Left ventricle myocardium superior (tissue), 1 donor: ENCODE data around the gene NTSR1. TPM values are rescaled to one million over a fixed set of nuclear protein-coding genes. Genes with fewer than 3 reads are reported as not detected.

Experiments
- ATAC-seq: fragments of 200-7000 bp; cut with Tn5 transposase; one replicate; pipeline ENCODE4 v1.9.1; 2020; ENCODE audit warnings: mild to moderate bottlenecking, moderate library complexity
- DNase-seq: peaks from one replicate; pipeline ENCODE4 v3.0.0-alpha.2; 2020
- intact Hi-C: fragments of 100-400 bp; cut with micrococcal nuclease; formaldehyde crosslinking; loops from one replicate; pipeline ENCODE4 v1.11.0; 2022
- long read RNA-seq: library from polyadenylated mRNA; unstranded; transcript quantifications from one replicate; pipeline ENCODE4 v2.0.0, GENCODE V29; 2021
- total RNA-seq: library from RNA; stranded (reverse); fragmentation: NEBNext Ultra II Directional; extraction: Animal tissue kit (Norgen Biotek cat#: 25700); gene quantifications from one replicate; pipeline ENCODE4 v1.2.1, GENCODE V29; 2021
- donor health status: DM: no; HTN: yes; CAD: no; lungs with severe emphysema.

Gene NTSR1
- total RNA-seq, result not detected
- long read RNA-seq, result 0 reads

GRCh38 chr20:62708591-62709536, at the start of gene NTSR1:
NTSR1 (plus strand) TSS chr20:62708836; CDS start chr20:62709208, 372 bp downstream.
- intact Hi-C loops, result no loop called here
- ATAC-seq (no peak), DNase-seq (peak; percentile 24)

- ATAC-seq (no peak), DNase-seq (no peak)
- intact Hi-C loops, result loop anchor here (10.0 kb wide), 1 partner anchor 145 kb away; the partner anchor contains the start of gene OGFR
Observed at GRCh38 chr20:62659488-62660239, 49.0 kb upstream of the NTSR1 start.

DNA sequence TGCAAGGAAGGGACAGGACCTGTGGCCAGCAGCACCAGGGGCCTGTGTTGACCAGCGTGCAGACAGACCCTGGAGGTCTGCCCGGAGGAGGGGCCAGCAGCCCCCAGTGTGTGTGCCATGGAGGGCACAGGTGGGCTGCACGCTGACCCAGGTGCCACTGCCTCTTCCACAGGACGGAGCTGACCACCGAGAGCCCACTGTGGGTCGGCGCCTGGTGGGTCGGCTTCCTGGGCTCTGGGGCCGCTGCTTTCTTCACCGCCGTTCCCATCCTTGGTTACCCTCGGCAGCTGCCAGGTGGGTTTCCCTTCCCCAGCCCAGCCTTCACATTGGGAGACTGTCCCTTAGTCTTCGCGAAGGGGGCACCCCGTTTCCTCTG, 48.4 kb upstream of the NTSR1 start:
- ATAC-seq (no peak), DNase-seq (no peak)
- intact Hi-C loops, result loop anchor here (10.0 kb wide), 1 partner anchor 145 kb away; the partner anchor contains the start of gene OGFR

GRCh38 chr20:62660768-62661167, 47.9 kb upstream of the NTSR1 start:
- intact Hi-C loops, result loop anchor here (10.0 kb wide), 1 partner anchor 144 kb away; the partner anchor contains the start of gene OGFR
- no peak for ATAC-seq
- no peak for DNase-seq

DNA sequence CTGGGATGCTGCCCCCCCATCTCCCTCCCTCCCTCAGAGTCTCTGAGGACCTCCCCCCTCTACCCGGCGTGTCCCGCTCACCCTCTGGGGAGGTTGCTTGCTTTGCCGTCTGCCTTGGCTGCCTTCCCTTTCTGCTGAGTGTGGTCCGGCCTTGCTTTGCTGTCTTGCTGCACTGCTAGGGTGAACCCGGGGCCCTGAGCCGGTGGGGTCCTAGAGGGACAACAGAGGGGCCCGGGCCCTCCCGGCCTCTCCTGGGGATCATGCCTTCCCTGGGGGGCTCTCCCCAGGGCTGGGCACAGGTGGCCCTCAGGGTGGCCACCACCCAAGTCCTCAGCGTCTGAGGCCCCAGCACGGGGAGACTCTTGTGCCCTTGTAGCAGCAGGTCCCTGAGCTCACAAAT, 47.0 kb upstream of the NTSR1 start:
- DNase-seq (no peak), ATAC-seq (no peak)
- intact Hi-C loops, result loop anchor here (10.0 kb wide), 1 partner anchor 143 kb away; the partner anchor contains the start of gene OGFR

- DNase-seq, result no peak
- intact Hi-C loops, result loop anchor here (10.0 kb wide), 1 partner anchor 142 kb away; the partner anchor contains the start of gene OGFR
Observed at GRCh38 chr20:62662422-62662821, 46.2 kb upstream of the NTSR1 start.

DNA sequence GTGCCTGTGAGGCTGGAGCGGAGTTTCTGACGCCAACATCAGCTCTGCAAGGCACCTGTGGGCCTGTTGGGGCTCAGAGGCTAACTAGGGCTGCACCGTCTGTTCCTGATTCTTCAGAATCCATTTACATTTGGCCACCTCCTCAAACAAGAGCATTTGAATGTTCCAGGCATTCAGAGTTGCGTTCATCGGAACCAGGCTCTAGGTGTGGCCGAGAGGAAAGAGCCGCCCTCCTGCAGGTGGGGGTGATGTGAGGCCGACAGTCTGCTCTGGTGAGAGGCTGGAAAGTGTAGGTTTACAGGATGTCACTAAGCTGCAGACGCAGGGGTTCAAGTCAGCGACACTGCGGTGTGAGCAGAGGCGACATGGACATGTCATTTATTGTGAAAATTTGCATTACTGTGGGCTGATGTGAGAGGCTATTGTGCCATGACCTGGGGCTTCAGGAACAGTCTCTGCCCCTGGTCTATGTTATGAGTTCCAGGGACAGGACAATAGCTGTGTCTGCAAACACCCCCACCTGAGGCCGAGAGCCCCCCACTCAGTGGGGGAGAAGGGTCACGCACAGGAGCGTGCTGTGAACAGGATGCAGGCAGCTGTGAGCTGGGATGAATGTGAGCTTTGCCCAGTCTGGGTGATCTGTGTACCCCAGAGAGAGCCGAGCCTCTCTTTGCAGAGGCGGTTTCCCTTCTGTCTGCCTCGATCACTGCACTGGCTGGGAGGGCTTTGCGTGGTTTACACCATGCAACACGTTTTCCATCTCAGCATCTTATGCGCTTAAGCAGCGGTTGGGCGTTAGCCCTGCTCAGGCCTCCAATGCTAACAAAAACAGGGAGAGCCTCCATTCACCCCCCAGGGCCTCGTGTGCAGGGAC, 45.3 kb upstream of the NTSR1 start:
- no peak for DNase-seq
- no peak for ATAC-seq
- intact Hi-C loops, result loop anchor here (10.0 kb wide), 1 partner anchor 141 kb away; the partner anchor contains the start of gene OGFR

More at GRCh38 chr20:62662422-62662821, 46.2 kb upstream of the NTSR1 start:
- ATAC-seq, result no peak

DNA sequence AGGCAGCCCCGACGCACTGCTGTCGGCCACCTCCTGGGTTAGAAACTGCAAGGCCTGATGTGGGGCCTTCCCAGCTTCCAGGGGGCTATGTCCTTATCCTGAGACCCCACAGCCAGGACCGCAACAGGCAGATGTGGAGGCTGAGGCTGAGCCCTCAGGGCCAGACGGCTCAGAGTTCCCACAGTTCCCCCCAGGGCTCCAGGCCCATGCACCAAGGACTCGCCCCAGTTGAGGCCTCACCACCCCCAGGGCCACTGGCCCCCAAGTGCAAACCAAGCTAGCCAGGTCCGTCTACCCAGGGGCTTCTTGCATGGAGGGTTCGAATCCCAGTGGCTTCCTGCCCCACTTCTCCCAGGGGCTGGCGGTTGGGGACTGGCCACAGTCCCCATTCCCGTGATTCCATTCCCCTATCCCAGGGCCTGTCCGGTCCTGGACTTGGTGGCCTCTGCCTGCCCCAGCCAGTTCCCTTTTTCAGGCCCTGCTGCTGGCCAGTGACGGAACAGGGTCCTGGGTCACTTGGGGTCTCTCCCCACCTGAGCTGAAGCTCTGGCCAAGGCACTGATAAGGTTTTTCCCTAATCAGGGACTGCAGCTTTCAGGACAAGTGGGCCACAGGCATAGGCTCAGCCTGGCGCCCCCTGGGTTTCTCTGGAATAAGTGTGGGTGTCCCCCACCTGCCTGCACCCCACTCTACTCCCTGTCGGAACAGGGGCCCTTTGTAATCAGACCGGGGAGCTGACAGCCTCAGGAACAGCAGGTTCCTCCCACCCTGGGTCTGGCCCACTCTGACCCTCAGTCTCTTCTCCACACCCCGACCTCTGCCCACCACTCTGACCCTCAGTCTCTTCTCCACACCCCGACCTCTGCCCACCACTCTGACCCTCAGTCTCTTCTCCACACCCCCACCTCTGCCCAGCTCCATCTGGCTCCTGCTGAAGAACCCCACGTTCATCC, 44.3 kb upstream of the NTSR1 start:
- DNase-seq (no peak), ATAC-seq (no peak)
- intact Hi-C loops, result loop anchor here (10.0 kb wide), 1 partner anchor 141 kb away; the partner anchor contains the start of gene OGFR

- ATAC-seq, result no peak
- intact Hi-C loops, result loop anchor here (10.0 kb wide), 1 partner anchor 140 kb away; the partner anchor contains the start of gene OGFR
- no peak for DNase-seq
Observed at GRCh38 chr20:62665153-62665754, 43.4 kb upstream of the NTSR1 start.

- ATAC-seq (no peak), DNase-seq (peak; percentile 28)
- intact Hi-C loops, result loop anchor here (10.0 kb wide), 1 partner anchor 139 kb away; the partner anchor contains the start of gene OGFR
Observed at GRCh38 chr20:62665826-62666735, 42.6 kb upstream of the NTSR1 start.

- DNase-seq (peak; percentile 62), ATAC-seq (peak; percentile 61)
- intact Hi-C loops, result loop anchor here (10.0 kb wide), 1 partner anchor 138 kb away; the partner anchor contains the start of gene OGFR
Observed at GRCh38 chr20:62666736-62667529, 41.7 kb upstream of the NTSR1 start.

GRCh38 chr20:62667530-62668440, 40.9 kb upstream of the NTSR1 start:
- DNase-seq (no peak), ATAC-seq (no peak)
- intact Hi-C loops, result loop anchor here (10.0 kb wide), 1 partner anchor 137 kb away; the partner anchor contains the start of gene OGFR

GRCh38 chr20:62668441-62669027, 40.1 kb upstream of the NTSR1 start:
- ATAC-seq (peak; percentile 74), DNase-seq (peak; percentile 70)
- intact Hi-C loops, result loop anchor here (10.0 kb wide), 1 partner anchor 136 kb away; the partner anchor contains the start of gene OGFR
